Measurements from ENCODE around the gene BORCS5.
"Not testable (repeated sequence)": the region's sequence is repeated elsewhere in the genome, so short reads cannot be mapped to it uniquely, and the experiment has no call there.

The BORCS5 gene

DNA sequence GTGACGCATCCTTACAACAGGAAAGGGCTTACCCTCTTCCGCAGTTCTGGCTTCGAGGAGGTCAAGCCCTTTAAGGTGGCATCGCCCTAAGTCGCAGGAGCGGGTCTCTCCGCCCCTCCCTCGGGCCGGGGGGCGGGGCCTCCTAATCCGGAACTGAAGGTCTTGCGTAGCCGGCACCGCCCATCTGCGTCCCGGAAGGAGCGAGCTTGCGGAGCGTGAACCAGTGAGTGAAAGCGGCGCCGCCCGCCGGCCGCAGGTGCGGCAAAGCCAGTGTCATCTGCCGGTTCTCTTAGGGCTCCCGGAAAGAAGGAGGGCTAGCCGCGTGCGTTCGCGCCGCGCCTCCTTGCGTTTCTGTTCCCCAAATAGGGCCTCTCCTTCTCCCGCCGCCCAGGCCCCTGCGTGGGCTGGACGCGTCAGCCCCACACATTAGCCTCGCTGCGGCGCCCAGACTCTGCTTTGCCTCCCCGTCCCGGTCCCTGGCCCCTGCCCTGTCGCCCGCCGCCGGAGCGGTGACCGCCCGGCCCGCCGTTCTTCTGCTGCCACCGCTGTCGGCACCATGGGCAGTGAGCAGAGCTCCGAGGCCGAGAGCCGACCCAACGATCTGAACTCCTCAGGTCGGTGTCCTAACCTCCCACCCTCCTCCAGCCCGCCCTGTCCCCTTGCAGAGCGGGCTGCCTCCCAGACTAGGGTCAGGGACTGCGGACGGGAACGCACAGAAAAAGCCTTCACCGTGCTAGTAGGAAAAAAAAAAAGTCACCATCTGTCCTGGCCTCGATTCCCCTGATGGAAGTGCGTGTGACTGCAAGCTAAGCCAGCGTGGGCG is at the start of gene BORCS5:
Gene BORCS5 (plus strand): TSS at position 183 of the 823 bp plus-strand sequence. CDS start 374 bp downstream, at position 557.
- DNase-seq (ENCODE audit: low spot score) = peak; percentile 92

DNA sequence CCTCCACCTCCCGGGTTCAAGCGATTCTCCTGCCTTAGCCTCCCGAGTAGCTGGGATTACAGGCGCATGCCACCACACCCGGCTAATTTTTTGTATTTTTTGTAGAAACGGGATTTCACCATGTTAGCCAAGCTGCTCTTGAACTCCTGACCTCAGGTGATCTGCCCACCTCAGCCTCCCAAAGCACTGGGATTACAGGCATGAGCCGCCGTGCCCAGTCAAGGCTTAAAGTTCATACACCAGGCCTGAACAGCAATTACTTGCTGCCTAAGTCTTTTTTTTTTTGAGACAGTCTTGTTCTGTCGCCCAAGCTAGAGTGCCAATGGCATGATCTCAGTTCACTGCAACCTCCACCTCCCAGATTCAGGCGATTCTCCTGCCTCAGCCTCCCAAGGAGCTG is 46.2 kb upstream of the BORCS5 start:
- DNase-seq (ENCODE audit: low spot score) = not testable (repeated sequence)

DNA sequence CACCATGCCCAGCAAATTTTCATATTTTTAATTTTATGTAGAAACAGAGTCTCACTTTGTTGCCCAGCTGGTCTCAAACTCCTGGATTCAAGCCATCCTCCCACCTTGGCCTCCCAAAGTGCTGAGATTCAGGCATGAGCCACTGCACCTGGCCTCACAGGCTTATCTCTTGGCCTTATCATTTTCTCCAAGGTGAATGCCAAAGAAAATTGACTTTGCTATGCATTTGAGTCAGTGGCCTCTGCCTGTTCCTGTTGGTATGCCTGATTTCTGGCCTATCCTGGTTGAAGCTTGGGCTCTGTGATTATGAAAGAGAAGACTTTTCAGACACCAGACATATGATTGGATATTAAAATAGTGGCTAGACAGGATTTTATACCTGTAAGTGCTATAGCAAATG is 41.0 kb upstream of the BORCS5 start:
- no peak for DNase-seq (ENCODE audit: low spot score)

DNA sequence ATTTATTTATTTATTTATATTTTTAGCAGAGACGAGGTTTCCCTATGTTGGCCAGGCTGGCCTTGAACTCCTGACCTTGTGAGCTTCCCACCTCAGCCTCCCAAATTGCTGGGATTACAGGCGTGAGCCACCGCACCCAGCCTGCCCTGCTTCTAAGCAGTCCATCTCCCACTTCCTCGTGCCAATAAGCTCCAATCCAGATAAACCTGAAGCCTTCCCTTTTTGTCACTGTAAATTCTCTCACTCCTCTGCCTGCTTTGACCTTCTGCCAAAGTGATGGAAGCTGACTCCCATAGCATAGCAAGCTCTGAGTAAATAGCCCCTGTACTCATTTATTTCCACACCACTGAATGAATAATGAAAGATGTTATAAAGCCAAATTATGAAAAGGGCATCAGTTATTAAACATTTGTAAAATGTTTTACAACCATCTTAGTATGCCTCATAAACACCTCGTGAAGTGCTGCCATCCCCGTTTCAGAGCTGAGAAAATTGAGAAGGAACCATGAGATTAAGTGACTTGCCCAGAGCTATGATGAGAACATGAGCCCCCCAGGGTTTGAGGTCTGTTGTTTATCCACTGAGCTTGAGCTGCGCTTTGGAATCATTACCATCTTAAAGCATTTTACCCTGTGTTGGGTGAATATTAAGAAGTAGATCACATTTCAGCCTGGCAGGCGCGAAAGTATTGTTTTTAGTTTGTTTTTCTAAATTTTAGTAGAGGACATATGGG is 37.3 kb upstream of the BORCS5 start:
- DNase-seq (ENCODE audit: low spot score) = no peak

DNA sequence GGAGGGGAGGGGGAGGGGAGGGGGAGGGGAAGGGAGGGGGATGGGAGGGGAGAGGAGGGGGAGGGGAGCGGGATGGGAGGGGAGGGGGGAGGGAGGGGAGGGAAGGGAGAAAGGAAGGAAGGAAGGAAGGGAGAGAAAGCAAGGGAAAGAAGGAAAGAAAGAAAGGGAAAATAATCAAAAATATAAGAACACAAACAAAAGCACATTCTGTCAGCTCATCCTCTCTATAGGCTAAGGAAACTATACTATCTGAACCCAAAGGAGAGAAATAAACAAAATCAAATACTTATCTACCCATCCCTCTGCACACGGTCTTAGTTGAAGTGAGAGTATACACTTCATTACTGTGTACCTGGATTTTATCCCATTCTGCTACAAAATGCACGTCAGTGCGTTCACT is 33.8 kb upstream of the BORCS5 start:
- no peak for DNase-seq (ENCODE audit: low spot score)

DNA sequence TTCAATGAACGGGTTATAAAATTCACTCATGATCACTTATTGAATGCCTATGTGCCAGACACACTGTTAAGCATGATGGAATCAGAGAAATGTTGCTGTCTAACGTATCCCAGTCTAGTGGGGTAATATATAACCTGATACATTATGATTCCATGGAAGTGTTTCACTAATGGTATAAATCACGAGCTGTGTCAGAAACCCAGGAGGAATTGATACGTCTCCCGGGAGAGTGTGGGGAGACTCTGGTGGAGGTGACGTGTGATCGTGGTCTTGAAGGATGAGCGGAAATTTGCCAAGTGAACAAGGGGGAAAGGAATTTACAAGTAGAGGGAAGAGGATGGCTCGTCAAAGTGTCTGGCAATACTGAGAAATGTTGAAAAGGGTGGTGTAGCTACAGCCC is 33.3 kb upstream of the BORCS5 start:
- DNase-seq (ENCODE audit: low spot score) = no peak

DNA sequence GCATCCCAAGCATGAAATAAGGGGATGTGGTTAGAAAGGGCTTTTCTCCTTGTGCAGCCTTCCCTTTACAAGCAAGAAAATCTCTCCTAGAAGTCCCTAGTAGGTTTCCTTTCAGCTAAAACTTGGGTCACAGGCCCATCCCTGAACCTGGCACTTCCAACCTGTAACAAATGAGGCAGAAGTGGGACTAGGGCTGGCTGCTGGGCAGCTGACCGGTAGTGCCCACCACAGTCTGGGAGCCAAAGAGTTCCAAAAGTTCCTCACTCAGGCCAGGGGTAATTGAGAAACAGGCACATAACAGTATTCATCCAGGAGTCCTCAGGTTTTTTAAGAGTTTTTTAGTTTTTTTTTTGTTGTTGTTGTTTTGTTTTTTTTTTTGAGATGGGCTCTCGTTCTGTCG is 30.6 kb upstream of the BORCS5 start:
- DNase-seq (ENCODE audit: low spot score) = no peak

DNA sequence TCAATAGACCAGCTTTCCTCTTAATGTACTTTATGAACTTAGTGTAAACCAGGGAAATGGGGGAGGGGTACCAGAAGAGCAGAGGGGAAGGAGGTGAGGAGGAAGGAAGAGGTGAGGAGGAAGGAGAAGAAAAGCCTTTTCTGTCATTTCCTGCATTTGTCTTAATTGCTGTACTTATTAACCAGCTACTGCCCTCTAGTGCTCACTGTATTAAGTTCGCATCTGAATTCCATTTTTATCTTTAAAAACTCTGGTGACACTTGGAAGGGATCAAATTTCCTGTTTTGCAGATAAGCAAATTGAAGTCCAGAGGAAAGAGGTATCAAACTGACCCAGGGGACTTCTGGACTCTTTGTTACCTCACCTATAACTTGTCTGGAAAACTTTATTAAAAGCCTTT is 29.1 kb upstream of the BORCS5 start:
- peak; percentile 47 for DNase-seq (ENCODE audit: low spot score)

DNA sequence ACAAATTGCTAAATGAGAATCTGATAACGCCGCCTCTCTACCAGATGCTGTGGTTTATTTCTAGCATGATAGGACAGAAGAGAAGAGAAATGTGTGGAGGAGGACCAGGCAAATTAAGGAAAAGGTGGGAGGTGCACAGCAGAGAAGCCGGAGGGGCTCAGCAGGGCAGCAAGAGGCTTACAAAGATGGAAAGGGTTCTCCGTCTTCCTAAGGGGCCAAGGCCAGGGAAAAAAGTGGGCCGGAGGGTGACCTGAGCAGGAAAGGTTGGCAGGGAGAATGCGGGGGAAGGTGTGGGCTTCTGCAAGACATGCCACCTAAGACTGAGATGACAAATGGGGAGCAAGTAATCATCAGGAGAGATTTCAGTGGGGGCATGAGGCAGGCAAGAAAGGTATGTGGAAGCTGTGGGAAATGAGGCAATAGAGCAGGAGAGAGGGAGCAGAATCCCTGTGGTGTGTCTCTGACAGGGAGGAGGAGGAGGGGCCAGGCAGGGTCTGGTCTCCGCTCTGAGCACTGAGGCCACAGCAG is 25.6 kb upstream of the BORCS5 start:
- DNase-seq (ENCODE audit: low spot score) = no peak

DNA sequence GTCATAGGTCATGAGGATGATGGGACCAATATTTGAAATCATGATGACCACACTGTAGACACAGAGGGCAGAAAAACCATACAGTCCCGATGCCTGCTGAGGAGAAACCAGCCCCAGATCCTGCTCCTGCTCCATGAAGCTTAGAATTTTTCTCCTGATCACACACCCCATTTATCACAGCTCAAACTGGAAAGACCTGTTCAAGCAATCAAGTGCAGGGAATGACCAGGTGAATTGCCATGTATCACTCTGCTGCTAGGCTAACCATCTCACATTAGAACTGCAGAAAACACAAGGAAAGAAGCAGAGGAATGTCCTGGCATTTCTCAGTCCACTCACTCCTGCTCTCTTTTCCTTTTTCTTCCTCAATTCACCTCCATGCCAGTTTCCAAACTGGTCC is 25.0 kb upstream of the BORCS5 start:
- no peak for DNase-seq (ENCODE audit: low spot score)

DNA sequence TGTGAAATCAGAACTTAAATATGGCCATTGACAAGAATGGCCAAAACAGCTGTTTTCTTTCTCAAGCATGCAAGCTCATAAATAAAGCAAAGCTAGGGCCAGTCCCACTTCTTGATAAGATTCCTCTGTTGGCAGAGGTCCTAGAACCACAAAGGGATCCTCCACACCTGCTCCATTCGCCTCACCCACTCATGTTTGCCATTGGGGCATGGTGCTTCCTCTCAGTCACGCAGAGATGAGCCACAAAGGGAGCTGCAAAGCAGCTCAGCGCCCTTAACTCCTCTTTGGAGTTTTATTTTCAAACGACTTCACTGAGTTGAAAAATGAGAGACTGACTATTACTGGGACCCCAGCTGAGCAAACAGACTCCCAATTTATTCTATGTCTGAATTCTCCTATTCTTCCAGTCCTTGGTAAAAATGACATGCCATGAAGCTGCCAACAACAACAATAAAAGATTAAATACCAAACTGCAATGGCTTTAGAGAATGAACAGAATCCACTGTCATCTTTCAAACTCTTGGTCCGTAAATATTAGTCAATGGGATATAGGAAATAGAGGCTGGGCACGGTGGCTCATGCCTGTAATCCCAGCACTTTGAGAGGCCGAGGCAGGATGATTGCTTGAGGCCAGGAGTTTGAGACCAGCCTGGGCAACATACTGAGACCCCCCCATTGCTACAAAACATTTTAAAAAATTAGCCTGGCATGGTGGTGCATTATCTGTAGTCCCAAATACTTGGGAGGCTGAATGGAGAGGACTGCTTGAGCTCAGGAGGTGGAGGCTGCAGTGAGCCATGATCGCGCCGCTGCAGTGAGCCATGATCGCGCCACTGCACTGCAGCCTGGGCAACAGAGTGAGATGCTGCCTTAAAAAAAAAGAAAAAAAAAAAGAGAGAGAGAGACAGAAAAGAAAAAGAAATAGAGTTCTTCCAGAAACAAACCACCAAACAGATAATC is 23.2 kb upstream of the BORCS5 start:
- DNase-seq (ENCODE audit: low spot score) = no peak

DNA sequence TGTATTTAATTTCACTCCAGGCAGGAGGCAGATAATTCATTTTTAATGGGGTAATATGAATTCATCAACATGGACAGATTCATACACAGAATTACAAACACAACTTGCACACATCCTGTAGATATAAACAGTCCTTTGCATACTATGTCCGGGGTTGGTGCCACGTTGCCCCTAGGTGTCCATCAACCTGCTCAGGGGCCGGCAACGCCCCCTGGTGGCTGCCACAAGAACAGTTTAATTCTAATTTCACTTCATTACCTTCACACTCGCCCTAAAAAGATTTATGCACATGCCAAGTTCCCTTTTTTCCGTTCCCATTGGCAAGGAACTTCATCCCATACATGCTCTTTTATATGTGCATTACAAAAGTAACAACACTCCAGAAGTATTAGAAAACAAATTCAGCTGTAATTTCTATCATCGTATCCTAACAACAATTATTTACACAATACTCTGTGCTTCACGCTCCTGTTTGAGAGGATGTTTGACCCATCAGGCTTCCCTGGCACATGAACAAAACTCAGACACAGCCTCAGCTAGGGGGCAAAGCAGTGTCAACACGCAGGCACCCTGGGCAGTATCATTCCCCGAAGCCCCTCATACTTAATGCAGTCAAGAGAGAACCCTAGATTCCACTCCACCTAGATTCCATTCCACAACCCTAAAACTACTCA is 22.4 kb upstream of the BORCS5 start:
- DNase-seq (ENCODE audit: low spot score) = peak; percentile 71

DNA sequence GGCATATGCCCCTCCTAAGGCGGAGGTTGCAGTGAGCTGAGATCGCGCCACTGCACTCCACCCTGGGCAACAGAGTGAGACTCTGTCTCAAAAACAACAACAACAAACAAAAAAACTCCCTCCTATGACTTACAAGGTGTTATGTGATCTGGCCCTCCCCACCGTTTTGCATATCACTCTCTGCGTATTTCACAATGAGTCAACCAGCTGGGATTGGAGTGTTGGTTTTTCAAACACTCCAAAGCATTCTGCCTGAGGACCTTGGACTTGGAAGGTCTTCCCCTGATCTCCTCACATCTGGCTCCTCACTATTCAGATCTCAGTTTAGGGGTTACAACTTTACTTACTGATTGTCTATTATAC is 20.8 kb upstream of the BORCS5 start:
- no peak for DNase-seq (ENCODE audit: low spot score)

DNA sequence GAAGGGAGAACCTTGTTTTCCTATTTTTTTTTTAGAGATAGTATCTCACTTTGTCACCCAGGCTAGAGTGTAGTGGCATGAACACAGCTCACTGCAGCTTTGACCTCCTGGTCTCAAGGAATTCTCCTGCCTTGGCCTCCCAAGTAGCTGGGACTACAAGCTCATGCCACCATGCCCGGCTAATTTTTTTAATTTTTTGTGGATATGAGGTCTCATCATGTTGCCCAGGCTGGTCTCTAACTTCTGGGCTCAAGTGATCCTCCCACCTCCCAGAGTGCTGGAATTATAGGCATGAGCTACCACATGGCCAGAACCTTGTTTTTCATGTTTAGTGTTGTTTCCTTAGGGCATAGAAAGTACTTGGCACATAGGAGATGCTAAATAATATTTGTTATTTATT is 20.4 kb upstream of the BORCS5 start:
- no peak for DNase-seq (ENCODE audit: low spot score)

DNA sequence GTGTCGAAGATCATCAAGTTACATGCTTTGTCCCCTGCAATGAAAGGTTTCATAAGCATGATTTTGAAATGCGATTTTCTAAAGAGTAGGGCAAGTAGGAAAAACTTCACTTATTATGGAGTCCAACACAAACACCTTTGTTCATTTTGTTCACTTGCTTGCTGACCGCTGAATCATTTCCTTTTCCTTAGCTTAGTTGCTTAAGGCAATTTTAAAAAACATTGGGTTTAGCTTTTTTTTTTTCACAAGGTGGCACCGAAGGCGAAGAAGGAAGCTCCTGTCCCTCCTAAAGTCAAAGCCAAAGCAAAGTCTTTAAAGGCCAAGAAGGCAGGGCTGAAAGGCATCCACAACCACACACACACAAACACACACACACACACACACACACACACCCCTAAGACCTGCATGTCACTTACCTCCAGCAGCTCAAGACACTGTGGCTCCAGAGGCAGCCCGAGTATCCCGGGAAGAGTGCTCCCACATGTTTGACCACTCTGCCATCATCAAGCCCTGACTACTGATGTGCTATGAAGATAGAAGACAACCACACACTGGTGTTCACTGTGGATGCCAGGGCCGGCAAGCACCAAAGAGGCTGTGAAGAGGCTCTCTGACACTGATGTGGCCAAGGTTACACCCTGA is 18.2 kb upstream of the BORCS5 start:
- no peak for DNase-seq (ENCODE audit: low spot score)

DNA sequence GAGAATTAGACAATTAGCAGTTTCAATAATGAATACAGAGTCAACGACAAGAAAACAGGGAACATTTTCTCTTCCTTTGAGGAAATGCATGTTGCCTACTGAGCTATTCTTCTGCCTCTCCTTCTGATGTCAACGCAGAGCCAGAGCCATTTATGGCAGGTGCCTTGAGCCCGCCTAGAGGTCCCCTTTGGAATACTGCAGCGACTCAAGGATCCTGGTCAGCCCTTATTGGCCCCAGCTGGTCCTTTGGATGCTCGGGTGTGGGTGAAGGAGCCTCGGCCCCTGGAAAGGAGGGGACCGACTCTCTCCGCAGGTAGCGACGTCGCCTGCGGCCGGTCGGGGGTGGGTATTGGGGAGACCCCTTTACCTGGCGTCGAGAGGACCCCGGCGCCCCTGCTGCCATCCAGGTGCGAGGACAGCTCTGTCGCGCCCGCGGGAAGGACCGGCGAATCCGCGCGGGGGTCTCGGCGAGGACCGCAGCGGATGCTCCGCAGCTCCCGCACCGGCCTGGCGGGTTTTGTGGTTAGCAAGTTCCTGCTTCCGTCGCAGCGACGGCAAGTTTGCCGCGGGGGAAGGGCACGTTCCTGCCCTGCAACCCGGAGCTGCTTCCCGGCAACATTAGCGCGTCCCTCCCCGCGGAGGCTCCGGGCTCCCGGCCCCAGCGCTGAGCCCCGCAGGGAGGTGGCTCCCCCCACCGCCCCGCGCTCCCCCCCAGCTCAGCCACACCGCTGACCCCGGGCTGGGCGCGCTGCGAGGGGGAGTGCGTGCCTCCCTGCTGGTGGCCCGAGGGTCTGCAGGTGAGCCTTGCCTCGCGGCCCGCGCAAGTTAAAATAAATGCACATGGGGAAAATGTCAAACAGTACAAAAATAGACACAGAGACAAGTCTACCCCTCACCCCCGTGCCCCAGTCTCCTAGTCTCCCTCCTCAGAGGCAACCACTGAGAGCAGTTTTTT is 6.9 kb upstream of the BORCS5 start, which contains the start of gene MANSC1:
Gene MANSC1 (minus strand): TSS at position 532 of the 955 bp plus-strand sequence. CDS start 6,928 bp downstream, outside the sequence.
- DNase-seq (ENCODE audit: low spot score) = peak; percentile 40

DNA sequence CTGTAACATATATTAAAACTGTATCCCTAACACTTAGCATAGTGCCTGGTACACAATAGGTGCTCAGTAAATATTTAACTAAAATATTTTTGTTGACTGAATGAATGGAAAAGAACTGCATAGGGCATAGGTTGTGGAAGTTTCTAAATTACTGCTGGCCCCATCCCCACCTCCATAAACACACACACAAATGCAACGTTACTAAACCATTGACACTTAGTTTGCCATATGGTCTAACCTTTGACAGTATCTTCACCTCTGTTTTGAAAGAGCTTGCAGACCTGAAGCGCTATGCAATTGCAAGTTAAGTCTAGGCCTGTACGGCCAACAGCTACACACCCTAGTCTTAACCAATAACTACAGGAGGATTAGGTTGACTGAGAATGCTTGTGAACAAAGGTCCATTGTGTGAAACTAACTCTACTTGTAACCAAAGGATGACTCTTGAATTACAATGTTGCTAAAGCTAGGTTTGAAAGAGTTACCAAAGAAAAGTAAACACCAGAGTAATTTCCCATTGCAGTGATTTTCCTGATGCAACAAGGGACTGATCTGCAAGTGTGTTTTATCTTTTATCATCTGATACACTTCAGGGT is 5.9 kb upstream of the BORCS5 start:
- no peak for DNase-seq (ENCODE audit: low spot score)

DNA sequence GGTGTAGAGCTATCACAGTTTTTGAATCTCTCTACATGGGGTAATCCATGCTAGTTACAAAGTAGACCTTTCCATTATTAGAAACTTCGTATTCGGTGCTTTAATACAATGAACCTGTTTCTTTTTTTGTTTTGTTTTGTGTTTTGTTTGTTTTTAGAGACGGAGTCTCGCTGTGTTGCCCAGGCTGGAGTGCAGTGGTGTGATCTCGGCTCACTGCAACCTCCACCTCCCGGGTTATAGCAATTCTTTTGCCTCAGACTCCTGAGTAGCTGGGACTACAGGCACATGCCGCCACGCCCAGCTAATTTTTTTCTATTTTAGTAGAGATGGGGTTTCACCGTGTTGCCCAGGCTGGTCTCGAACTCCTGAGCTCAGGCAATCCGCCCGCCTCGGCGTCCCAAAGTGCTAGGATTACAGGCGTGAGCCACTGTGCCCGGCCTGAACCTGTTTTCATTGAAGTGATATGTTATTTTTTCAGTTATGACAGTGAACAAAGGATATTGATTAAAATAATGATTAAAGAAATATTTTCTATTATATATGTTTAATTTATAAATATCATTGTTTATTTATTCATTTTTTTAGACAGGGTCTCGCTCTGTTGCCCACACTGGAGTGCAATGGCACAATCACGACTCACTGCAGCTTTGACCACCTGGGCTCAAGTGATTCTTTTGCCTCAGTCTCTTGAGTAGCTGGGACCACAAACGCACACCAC is 5.3 kb upstream of the BORCS5 start:
- not testable (repeated sequence) for DNase-seq (ENCODE audit: low spot score)

DNA sequence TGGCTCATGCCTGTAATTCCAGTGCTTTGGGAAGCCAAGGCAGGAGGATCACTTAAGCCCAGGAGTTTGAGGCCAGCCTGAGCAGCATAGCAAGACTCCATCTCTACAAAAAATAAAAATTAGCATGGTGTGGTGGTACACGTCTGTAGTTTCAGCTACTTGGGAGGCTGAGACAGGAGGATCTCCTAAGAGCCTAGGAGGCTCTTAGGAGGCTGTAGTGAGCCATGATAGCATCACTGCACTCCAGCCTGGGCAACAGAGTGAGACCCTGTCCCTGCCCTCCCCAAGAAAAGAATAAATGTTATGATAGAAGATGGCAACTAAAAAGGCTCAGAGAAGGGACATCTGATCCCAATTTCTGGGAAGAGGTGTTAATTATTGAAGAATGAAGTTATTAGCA is 3.6 kb upstream of the BORCS5 start:
- DNase-seq (ENCODE audit: low spot score) = no peak
